ENCODE results near the gene DYNC1I1.

Gene DYNC1I1

DNA sequence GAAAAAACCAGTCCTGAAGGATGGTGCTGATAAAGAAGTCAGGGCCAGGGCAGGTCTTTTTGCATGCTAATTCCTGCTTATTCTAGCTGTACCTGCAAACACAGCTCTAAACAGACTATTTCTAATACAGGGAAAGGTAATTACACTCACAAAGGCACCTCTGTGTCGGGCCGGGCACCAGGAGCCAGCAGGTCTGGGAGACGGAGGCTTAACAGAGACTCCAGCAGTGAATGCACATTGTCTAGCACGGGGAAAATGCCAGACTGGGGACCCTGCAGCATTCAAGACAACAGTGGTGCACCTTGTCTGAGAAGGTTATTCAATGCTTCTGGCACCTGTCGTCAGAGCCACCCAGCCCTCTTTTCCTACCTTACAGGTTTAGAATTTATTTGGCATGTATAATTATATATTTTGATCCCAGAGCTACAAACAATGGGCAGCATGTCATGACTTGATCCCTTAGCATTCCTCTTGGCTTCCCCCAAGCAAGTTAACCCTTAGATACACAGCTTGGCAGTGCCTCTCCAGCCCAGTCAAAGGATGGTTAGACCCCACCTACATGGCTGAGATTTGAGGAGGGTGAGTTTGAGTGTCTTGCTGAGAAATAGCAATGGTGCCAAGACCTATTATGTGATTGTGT, 364.4 kb downstream of the DYNC1I1 start:
- no peak for DNase-seq (ENCODE audit: low spot score)
- TF ChIP-seq, protein P1, sequence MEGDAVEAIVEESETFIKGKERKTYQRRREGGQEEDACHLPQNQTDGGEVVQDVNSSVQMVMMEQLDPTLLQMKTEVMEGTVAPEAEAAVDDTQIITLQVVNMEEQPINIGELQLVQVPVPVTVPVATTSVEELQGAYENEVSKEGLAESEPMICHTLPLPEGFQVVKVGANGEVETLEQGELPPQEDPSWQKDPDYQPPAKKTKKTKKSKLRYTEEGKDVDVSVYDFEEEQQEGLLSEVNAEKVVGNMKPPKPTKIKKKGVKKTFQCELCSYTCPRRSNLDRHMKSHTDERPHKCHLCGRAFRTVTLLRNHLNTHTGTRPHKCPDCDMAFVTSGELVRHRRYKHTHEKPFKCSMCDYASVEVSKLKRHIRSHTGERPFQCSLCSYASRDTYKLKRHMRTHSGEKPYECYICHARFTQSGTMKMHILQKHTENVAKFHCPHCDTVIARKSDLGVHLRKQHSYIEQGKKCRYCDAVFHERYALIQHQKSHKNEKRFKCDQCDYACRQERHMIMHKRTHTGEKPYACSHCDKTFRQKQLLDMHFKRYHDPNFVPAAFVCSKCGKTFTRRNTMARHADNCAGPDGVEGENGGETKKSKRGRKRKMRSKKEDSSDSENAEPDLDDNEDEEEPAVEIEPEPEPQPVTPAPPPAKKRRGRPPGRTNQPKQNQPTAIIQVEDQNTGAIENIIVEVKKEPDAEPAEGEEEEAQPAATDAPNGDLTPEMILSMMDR (IDR thresholded peaks at IDR 0.05; ENCODE audit: extremely low read depth, missing control alignments), result no peak

DNA sequence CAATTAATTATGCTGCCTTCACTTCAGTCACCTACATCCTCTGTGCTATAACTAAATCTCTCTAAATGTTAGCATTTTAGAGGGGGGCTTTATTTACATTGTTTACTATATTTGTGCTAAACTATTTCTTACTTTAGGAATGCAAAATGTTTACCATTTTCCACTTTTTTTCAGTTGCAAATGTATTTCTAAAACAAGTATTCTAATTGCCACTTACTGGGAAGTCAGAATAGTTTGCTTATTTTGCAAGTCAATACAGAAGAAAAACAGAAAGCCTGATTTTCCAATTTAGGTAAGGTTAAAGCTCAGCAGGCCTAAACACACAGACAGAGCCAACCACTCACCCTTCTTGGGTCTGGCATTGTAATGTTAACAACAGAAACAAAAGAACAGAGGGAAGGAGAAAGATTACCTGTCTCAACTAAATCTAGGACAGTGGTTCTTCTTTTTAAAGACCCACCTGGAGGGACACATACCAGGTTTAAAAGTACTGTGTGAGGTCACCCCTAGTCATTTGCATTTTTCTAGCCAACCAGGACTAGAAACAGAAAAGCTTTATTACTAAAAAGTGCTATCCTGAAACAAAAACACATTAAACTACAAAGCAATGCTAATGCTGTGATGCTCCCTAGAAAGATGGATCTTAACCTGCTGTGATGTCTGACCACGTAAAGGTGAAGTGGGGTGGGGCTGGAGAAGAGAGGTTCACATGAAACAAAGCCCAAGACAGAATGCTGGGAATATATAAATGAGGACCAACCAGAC, 371.3 kb downstream of the DYNC1I1 start:
- no peak for DNase-seq (ENCODE audit: low spot score)

DNA sequence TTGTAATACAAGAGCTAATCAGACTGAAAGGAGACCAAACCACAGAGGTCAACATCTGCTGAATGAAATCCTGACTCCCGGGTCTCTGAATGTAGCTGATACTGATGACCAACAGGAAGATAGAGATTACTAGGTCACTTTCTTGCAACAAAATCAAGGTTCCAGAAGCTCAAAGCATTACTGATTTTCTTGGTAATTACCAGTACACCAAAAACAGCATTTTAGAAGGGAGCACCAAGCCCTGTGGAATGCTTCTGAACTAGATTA, 371.8 kb downstream of the DYNC1I1 start:
- no peak for DNase-seq (ENCODE audit: low spot score)
- TF ChIP-seq, protein P1 (IDR thresholded peaks at IDR 0.05; ENCODE audit: extremely low read depth, missing control alignments), result no peak

More for the DNA sequence above, 371.3 kb downstream of the DYNC1I1 start:
- TF ChIP-seq, protein P1 (IDR thresholded peaks at IDR 0.05; ENCODE audit: extremely low read depth, missing control alignments), result no peak
